GM19372 (cell line): ENCODE results near the gene INPP5E.

ENCODE experiments used
- ATAC-seq: cut with Tn5 transposase; IDR thresholded peaks from one replicate; pipeline ENCODE4 v1.9.1; 2021; ENCODE audit warnings: mild to moderate bottlenecking, low read depth, moderate library complexity; ENCODE audit not compliant: unreplicated experiment

INPP5E gene

DNA sequence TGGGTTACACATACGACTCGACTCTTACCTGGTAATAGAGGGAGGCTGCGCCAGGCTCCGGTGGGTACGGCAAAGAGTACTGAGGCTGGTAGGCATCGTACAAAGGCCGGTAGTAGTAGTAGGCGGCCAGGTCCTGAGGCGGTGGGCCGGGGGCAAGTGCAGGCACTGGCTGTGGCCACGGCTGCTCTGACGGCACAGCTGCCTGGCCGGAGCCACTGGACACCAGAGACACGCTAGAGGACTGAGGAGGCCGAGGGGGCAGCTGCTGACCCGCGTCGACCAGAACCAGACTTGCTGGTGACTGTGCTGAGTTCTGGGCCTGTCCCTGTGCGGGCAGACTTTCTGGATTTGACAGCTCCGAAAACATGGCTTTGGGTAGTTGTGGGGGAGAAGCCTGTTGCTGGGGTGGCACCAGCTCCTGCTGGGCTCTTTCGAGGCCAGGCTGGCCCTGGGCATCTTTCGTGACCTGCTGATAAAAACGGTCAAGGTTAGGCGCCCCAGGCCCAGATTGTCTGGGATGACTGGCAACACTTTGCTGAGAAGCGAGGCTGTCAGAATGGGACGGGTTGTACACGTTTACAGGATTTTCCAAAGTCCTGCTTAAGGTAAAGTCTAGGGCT, 34.5 kb upstream of the INPP5E start:
- no peak for ATAC-seq

GRCh38 chr9:136473354-136473721, 33.7 kb upstream of the INPP5E start:
- no peak for ATAC-seq

DNA sequence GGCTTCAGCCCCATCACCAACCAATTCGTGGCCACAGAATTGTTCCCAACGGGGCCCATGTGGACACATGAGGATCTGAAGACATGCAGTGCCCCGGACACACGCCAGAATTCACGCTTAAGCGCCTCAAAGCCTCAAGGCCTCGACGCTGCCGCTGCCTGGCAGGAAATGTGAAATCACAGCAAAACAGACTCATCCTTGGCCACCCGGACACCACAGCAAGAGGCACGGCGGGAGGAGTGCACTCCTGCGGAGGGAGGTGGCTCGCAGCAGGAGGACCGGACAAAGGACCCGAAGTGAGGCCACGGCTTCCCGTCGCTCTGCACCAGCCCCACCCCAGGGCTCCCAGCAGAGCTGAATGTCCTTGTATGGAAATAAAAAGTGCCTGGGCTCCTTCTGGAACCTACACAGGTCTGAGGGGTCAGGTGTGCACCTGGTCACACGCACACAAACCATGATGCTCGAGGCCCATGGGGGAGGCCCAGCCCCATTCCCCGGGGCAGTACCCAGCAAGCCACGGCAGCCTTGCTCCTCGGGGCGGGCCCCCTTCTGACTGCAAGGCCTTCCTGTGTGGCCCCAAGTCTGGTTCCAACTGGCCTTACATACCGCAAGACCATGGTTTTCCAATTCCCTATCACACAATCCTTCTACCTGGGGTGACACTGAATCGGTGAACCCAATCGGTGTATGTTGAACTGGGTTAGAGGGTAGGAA, 33.2 kb upstream of the INPP5E start:
- no peak for ATAC-seq

GRCh38 chr9:136471802-136472487, 32.3 kb upstream of the INPP5E start:
- no peak for ATAC-seq

DNA sequence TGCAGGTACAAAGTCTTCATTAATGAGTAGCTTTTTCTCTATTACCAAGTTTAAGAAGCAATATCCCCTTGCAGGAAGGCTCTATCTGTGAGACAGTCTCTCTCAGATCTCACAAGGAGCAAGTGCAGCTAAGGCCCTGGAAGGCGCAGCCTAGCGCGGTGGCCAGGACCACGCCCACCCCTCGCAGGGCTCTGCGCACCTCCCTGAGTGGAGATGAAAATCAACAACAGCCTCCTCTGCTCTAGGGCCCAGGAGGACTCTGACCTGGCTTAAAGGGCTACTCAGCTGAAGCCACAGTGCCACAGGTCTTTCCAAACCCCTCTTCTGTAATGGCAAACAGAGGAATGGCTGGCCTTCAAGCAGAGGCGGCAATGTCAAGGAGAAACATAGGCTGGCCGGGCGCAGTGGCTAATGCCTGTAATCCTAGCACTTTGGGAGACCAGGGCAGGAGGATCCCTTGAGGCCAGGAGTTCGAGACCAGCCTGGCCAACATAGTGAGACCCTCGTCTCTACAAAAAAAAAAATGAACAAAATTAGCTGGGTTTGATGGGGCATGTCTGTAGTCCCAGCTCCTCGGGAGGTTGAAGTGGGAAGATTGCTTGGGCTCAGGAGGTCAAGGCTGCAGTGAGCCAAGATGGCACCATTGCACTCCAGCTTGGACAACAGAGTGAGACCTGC, 31.3 kb upstream of the INPP5E start:
- no peak for ATAC-seq

DNA sequence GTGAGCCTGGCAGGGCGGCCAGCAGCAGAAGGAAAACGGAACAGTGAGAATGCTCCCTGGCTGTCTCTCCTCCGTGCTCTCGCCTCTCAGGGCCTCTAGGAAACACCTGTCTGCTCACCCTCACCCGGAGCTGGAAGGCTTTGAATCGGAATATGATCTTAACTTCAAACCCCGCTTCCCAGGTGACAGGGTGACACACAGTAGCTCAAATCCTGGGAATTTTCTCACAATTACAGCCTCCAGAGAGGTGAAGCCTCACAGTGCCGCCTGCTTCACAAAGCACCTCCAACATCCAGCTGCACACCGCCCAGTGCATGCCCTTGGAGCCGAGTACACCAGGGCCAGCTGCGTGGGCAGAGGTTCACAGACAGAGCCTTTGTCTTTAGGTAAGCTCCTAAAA, 30.7 kb upstream of the INPP5E start:
- ATAC-seq, result no peak

- ATAC-seq, result no peak
Measured at GRCh38 chr9:136467766-136468165, 28.1 kb upstream of the INPP5E start.

GRCh38 chr9:136466155-136466541, 26.5 kb upstream of the INPP5E start:
- ATAC-seq, result no peak

GRCh38 chr9:136465500-136466154, 26.0 kb upstream of the INPP5E start:
- ATAC-seq, result no peak

DNA sequence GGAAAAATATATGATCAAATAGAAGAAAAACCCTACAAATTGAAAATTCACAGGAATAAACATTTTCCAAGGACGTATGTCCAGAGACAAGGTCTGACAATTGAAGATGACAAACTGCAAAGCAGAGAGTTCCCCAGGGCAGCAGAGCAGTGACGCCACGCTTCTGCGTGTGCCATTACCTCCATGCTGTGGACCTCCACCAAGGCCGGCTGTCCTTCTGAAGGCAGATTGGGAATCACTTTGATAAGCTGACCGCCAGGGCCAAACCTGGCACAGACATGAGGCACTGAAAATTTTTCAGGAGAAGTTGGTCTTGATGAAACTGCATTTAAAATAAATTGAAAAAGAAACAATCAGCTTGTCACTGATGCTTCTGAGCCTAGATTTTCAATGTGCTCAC, 24.6 kb upstream of the INPP5E start:
- no peak for ATAC-seq

- ATAC-seq, result no peak
Measured at GRCh38 chr9:136463578-136463977, 23.9 kb upstream of the INPP5E start.

DNA sequence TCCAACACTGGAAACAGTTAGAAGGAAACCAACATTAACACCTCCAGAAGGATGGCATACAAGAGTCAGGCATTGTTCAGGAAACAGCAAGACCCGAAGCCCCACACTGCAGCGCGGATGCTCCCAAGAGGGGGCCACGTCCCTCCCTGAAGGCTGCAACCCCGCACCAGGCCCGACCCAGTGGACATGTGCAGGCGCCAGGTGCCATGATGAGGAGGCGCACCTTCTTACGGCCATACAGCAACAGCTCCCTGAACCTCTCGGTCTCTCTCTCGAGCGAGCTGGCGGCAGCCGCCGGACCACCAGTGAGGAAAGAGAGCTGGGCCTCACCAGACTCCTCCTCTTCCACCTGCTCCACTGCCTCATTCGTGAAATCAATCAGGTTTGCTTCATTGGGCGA, 23.0 kb upstream of the INPP5E start:
- ATAC-seq, result no peak

DNA sequence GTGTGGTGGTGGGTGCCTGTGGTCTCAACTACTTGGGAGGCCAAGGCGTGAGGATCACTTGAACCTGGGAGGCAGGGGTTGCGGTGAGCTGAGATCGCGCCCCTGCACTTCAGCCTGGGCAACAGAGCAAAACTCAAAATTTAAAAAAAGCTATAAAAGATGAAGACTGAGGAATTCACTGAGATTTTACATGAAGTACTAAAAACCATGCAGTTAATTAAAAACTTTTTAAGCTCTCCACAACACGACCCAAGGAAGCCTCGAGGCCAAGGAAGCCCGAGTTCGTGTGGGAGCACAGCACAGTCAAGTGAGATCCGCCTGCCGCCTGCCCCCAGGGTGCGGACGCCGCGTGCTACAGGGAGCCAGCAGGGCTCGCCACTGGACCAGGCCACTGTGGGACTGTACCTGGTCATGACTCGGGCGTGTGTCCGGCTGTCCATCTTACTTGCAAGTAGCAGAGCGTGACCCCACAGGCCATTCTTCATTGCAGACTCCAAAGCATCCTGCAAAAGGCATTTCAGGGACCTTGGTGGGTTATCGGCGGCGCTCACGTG, 21.2 kb upstream of the INPP5E start:
- ATAC-seq, result no peak

DNA sequence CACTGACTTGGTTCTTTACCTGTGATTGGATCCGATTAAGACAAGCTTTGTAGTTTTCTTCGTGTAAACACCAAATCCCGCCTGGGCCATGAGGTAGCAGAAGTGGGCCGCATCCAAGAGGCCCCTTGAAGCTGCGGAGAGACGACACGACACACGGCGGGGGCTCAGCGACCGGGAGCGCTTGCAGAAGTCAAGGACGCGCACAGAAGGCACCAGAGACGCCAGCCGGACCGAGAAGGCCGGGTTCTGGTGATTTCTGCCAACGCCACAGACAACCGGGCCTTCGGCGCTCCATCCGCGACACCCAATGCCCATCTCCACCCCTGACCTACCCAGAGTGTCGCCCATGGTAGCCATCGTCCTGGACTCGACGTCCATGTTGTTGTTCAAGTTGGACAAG, 19.8 kb upstream of the INPP5E start:
- ATAC-seq, result no peak

GRCh38 chr9:136457326-136457725, 17.7 kb upstream of the INPP5E start:
- ATAC-seq, result no peak

DNA sequence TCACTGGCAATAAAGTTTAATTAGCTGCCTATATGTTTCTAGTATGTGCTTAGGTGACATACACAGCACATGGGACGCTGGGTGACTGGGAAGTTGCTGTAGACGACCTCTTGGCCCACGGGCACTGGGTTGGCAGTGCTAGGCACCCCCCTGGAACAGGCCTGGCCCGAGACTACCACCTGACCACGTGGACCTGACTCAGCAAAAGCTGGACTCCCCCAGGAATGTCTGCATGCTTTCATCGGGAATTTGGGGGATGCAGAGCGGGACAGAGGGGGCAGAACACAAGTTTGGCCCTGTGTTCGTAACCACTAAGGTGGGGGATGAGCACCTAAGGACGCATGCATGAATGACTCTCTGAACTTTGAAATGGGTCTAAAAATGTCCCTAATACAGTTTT, 16.6 kb upstream of the INPP5E start:
- no peak for ATAC-seq

- no peak for ATAC-seq
Measured at GRCh38 chr9:136455043-136456002, 15.7 kb upstream of the INPP5E start.

GRCh38 chr9:136454026-136454796, 14.6 kb upstream of the INPP5E start:
- no peak for ATAC-seq

DNA sequence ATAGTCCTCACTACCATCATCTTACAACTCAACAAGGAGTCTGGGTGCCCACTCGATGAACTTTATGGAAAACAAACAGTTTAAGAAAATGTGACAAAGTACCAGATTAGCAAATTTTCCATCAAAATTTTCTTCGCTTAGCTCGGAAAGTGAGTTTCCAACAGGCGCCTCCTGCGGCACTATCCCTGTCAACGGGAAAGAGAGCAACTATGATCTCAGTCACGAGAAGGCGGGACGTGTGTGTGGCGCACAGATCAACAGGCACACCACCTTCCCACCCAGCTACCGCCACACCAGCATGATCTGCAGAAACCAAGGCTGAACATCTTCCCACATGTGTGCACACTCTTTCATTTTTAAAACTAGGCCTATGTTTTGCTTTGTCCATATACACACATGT, 13.7 kb upstream of the INPP5E start:
- no peak for ATAC-seq
